ENCODE data around the gene RTL10. TPM values are rescaled to one million over a fixed set of nuclear protein-coding genes. Genes with fewer than 3 reads are reported as not detected.
A peak's percentile ranks its signal among the peaks of the same experiment; 100 is the strongest.

RTL10 gene
- total RNA-seq, 1 donor from 2014 or later: 24.1 TPM

GRCh38 chr22:19859861-19860510 is 5.3 kb upstream of the RTL10 start:
- H3K27ac Mint-ChIP-seq: no peak overlapping the region
- DNase-seq (ENCODE audit: low spot score): no peak
- no peaks in the 10 kb centered on the region for H3K9me3 Mint-ChIP-seq
- no peaks in the 10 kb centered on the region for H3K36me3 Mint-ChIP-seq (ENCODE audit: low read depth)
- no peaks in the 10 kb centered on the region for H3K27me3 Mint-ChIP-seq (ENCODE audit: insufficient read depth)
- intact Hi-C loops (cut with micrococcal nuclease): loop anchor here (10.0 kb wide), 2 partner anchors 415 to 465 kb away; partner anchors contain the start of genes C22orf39 and DGCR6L
- peaks cover 17% of the 10 kb centered on the region for H3K4me1 Mint-ChIP-seq (ENCODE audit: low read depth)
- H3K4me3 Mint-ChIP-seq: no peak overlapping the region

GRCh38 chr22:19857382-19857781 is 2.7 kb upstream of the RTL10 start:
- intact Hi-C loops (cut with micrococcal nuclease): loop anchor here (10.0 kb wide), 2 partner anchors 413 to 467 kb away; partner anchors contain the start of genes C22orf39 and DGCR6L
- H3K4me3 Mint-ChIP-seq: peak overlapping the region; percentile 42
- H3K27me3 Mint-ChIP-seq (ENCODE audit: insufficient read depth): no peaks in the 10 kb centered on the region
- DNase-seq (ENCODE audit: low spot score): no peak
- peaks cover 36% of the 10 kb centered on the region for H3K4me1 Mint-ChIP-seq (ENCODE audit: low read depth)
- peaks cover 7% of the 10 kb centered on the region for H3K36me3 Mint-ChIP-seq (ENCODE audit: low read depth)
- H3K9me3 Mint-ChIP-seq: no peaks in the 10 kb centered on the region
- no peak overlapping the region for H3K27ac Mint-ChIP-seq

- no peaks in the 10 kb centered on the region for H3K9me3 Mint-ChIP-seq
- no peaks in the 10 kb centered on the region for H3K27me3 Mint-ChIP-seq (ENCODE audit: insufficient read depth)
- peak overlapping the region; percentile 91 for H3K27ac Mint-ChIP-seq
- peaks cover 40% of the 10 kb centered on the region for H3K4me1 Mint-ChIP-seq (ENCODE audit: low read depth)
- intact Hi-C loops (cut with micrococcal nuclease): loop anchor here (1.0 to 10.0 kb wide), 5 partner anchors 55 to 469 kb away; partner anchors contain the start of genes C22orf39, CDC45, DGCR6L and DGCR8
- peak; percentile 25 for DNase-seq (ENCODE audit: low spot score)
- H3K36me3 Mint-ChIP-seq (ENCODE audit: low read depth): peaks cover 10% of the 10 kb centered on the region
- H3K4me3 Mint-ChIP-seq: peak overlapping the region; percentile 98
Measured at GRCh38 chr22:19855504-19856409, 1.1 kb upstream of the RTL10 start.

DNA sequence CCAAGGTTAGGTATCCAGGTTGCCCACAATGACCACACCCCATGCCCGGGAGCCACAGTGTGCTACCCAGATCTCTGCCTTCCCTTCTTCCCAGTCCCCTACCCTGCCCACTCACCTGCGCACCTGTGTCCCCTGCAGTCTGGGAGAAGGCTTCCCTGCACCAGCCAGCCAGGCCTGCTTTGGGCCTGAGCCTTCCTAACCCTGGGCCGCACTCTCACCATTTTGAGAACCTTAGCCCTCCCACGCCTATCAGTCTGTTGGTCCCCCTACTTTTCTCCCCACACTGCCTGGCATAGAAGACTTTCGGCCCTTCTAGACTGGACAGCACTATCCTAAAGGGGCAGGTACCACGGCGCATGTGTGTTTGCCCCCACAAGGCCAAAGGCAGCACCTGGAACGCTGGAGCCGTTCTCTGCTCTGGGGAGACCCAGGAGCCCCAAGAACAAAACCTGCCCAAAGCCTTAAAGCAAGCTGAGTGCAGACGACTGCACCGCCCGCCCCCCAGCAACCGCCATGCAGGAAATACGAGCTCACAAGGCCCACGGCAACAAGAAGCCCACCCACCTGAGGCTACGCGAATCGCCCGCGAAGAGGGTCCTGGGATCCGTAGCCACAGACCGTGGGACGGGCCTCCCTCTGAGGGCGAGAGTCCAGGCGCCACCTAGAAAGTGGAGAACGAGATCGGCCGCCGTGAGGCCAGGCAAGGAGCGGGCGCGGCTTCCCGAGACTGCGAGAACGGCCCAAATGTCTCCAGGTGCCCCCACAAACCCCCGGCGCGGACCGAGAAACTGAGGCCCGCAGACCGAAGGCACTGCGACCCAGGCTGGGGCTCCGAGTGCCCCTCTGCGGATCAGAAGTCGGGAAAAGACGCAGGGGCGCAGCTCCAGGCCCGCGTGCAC is 546 bp downstream of the RTL10 start:
- Mint-ChIP-seq H3K27me3 (ENCODE audit: insufficient read depth) (no peaks in the 10 kb centered on the region), H3K27ac (peak overlapping the region; percentile 91), H3K4me3 (peak overlapping the region; percentile 98), H3K36me3 (ENCODE audit: low read depth) (peaks cover 15% of the 10 kb centered on the region), H3K4me1 (ENCODE audit: low read depth) (peaks cover 40% of the 10 kb centered on the region), H3K9me3 (no peaks in the 10 kb centered on the region)
- no peak for DNase-seq (ENCODE audit: low spot score)
- intact Hi-C loops (cut with micrococcal nuclease): loop anchor here (1.0 to 10.0 kb wide), 5 partner anchors 38 to 471 kb away; partner anchors contain the start of genes C22orf39, COMT, DGCR6L and TXNRD2

GRCh38 chr22:19853058-19853878 is 1.4 kb downstream of the RTL10 start:
- Mint-ChIP-seq H3K36me3 (ENCODE audit: low read depth) (peaks cover 15% of the 10 kb centered on the region), H3K4me3 (peak overlapping the region; percentile 98), H3K27me3 (ENCODE audit: insufficient read depth) (no peaks in the 10 kb centered on the region), H3K27ac (peak overlapping the region; percentile 91), H3K4me1 (ENCODE audit: low read depth) (peaks cover 40% of the 10 kb centered on the region), H3K9me3 (no peaks in the 10 kb centered on the region)
- intact Hi-C loops (cut with micrococcal nuclease): loop anchor here (10.0 kb wide), 2 partner anchors 408 to 472 kb away; partner anchors contain the start of genes C22orf39 and DGCR6L
- DNase-seq (ENCODE audit: low spot score): no peak

DNA sequence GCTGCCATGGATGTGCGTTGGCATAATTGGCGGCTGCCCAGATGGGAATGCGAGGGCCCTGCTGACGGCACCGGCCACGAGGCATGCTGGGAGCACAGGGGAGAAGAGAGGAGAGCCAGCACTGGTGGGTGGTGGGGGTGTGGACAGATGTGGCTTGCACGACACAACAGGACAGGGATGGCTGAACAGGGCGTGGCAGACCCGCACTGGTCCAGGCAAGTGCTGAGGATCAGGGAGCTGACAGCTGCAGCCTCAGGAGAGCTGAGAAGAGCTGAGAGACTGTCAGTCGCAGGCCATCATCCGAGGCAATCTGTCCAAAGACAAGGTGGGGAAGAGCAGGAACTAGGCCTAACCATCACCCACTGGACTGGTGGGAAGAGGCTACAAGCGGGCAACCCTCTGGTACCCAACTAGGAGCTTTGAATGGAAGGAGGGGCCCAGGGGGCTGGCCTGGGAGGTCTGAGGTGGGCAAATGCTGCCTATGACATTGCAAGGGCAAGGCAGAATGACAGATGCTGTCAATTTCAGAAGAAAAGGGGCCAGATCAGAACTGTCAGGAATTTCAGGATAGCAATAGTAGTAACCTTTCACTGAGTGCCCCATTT is 2.4 kb downstream of the RTL10 start:
- H3K27ac Mint-ChIP-seq: no peak overlapping the region
- H3K4me3 Mint-ChIP-seq: peak overlapping the region; percentile 98
- intact Hi-C loops (cut with micrococcal nuclease): loop anchor here (10.0 kb wide), 2 partner anchors 407 to 473 kb away; partner anchors contain the start of genes C22orf39 and DGCR6L
- H3K9me3 Mint-ChIP-seq: no peaks in the 10 kb centered on the region
- DNase-seq (ENCODE audit: low spot score): no peak
- H3K27me3 Mint-ChIP-seq (ENCODE audit: insufficient read depth): no peaks in the 10 kb centered on the region
- H3K4me1 Mint-ChIP-seq (ENCODE audit: low read depth): peaks cover 37% of the 10 kb centered on the region
- peaks cover 15% of the 10 kb centered on the region for H3K36me3 Mint-ChIP-seq (ENCODE audit: low read depth)

DNA sequence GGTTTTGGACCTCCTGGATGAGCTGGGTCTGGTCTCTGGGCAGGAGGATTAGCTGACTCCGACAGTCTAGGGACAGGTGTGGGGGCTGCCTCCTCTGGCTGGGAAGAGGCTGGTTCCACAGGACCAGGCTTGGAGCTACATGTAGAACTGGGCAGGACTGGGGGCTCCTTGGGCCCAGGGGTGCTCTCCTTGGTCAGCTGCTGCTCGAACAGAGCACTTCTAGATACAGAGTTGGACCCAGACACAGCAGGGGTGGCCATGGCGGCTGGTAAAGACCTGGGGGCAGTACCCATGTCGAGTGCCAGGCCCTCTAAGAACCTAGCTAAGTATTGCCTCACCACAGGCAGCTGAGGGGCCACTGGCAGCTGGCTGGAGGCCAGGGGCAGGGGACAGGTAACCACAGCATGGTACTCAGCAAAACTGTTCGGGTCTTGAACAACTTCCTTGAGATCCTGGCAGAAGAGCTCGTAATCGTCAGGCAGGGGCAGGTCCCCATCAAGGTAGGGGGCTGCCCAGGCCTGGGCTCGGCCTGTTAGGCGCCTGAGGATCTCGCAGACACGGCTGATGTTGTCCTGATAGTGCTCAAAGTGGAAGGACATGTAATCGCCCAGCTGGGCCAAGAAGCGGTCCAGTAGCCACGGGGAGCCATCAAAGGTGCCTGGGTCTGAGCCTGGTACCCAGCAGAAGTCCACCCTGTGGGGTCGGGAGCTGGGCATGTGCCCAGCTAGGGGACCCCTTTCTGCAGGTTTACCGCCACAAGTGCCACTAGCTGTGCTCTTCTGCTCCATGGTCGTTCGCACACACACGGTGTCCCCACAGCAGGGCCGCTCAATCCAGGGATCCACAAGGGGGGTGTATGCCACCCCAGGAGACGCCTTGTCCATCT is 3.1 kb downstream of the RTL10 start:
- no peak overlapping the region for H3K27ac Mint-ChIP-seq
- H3K4me3 Mint-ChIP-seq: peak overlapping the region; percentile 98
- H3K27me3 Mint-ChIP-seq (ENCODE audit: insufficient read depth): no peaks in the 10 kb centered on the region
- no peaks in the 10 kb centered on the region for H3K9me3 Mint-ChIP-seq
- DNase-seq (ENCODE audit: low spot score): no peak
- peaks cover 15% of the 10 kb centered on the region for H3K36me3 Mint-ChIP-seq (ENCODE audit: low read depth)
- intact Hi-C loops (cut with micrococcal nuclease): loop anchor here (10.0 kb wide), 2 partner anchors 407 to 473 kb away; partner anchors contain the start of genes C22orf39 and DGCR6L
- H3K4me1 Mint-ChIP-seq (ENCODE audit: low read depth): peaks cover 30% of the 10 kb centered on the region

DNA sequence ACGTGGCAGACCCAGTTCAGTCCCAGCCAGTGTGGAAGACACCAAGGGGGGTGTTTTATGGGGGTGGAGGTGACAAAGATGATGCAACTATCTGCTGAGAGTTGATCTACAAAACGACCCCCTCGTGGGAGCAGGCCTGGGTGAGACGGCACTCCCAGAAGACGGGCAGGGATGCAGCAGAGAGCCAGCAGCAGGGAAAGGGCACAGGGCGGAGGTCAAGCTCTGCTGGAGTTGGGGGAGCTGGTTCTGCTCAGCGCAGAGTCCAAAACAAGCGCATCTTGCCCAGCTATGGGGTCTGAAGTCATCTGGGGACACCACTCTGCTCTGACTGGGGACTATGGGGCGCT is 3.9 kb downstream of the RTL10 start:
- H3K27ac Mint-ChIP-seq: no peak overlapping the region
- H3K4me3 Mint-ChIP-seq: no peak overlapping the region
- no peaks in the 10 kb centered on the region for H3K9me3 Mint-ChIP-seq
- H3K36me3 Mint-ChIP-seq (ENCODE audit: low read depth): peaks cover 18% of the 10 kb centered on the region
- intact Hi-C loops (cut with micrococcal nuclease): loop anchor here (10.0 kb wide), 2 partner anchors 406 to 474 kb away; partner anchors contain the start of genes C22orf39 and DGCR6L
- H3K4me1 Mint-ChIP-seq (ENCODE audit: low read depth): peaks cover 24% of the 10 kb centered on the region
- DNase-seq (ENCODE audit: low spot score): no peak
- no peaks in the 10 kb centered on the region for H3K27me3 Mint-ChIP-seq (ENCODE audit: insufficient read depth)

DNA sequence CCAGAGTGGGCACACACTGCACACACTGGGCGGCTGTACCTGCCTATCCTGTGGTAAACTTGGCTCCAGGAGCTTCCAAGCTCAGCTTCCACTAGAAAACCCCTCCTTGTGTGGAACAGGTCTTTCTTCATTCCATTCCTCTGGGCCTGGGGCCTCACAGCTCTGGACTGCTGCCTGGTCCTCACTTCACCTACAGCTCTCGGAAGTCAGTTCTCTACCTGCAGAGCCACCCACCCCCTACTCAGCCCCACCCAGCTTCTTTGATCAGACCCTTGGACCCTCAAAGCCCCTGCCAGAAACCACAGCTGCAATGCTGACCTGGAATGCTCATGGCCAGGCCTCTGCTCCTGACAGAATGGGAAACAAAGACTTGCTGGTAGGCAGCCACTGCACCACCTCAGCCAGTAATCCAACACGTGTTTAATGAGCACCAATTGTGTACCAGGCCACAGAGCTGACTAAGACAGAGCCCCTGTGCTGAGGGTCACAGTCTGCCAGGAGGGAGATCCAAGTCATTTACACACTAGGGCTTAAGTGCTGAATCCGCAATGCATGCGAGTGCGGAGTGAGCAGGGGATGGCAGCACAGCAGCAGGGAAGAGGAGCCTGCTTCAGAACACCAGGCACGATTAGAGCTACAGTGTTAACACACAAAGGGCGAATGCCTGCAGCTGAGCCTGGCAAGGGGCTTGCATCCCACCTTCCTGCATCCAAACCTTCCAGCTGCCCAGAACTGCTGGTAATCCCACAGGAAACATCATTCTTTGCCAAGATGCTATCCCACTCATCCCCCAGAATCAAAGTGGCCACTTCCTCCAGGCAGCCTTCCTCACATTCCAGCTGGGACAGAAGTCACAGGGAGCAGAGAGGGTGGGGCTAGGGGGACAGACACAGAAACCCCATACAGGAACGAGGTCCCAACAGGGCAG is 4.6 kb downstream of the RTL10 start:
- peaks cover 20% of the 10 kb centered on the region for H3K36me3 Mint-ChIP-seq (ENCODE audit: low read depth)

More for the DNA sequence above, 4.6 kb downstream of the RTL10 start:
- Mint-ChIP-seq H3K4me3 (no peak overlapping the region), H3K27me3 (ENCODE audit: insufficient read depth) (no peaks in the 10 kb centered on the region), H3K4me1 (ENCODE audit: low read depth) (peaks cover 23% of the 10 kb centered on the region), H3K27ac (no peak overlapping the region), H3K9me3 (no peaks in the 10 kb centered on the region)
- intact Hi-C loops (cut with micrococcal nuclease): loop anchor here (10.0 kb wide), 2 partner anchors 405 to 475 kb away; partner anchors contain the start of genes C22orf39 and DGCR6L
- DNase-seq (ENCODE audit: low spot score): no peak
